ENCODE measurements around the gene UBR1.
"Not testable (repeated sequence)": the region's sequence is repeated elsewhere in the genome, so short reads cannot be mapped to it uniquely, and the experiment has no call there.

UBR1 gene

DNA sequence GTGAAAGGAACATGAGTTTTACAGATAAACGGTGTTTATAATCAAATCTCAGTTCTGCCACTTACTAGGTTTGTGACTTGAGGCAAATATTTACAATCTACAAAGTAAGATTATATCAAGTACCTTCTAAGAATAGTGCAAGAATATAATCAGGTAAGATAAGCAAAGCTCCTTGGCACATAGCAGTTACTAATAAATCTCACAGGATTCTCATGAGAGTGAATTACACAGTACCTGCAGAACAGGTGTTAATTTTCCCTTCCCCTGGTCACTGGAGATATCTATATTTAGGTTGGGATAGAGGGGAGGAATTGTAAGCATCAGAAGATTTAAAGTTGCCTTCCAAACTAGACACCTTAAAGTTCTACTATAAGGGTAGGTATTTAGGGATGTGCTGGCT, 53.0 kb downstream of the UBR1 start:
- no peak for DNase-seq (ENCODE audit: low spot score)

- DNase-seq (ENCODE audit: low spot score) = no peak
Measured at GRCh38 chr15:43048935-43049334, 56.9 kb downstream of the UBR1 start.

- no peak for DNase-seq (ENCODE audit: low spot score)
Measured at GRCh38 chr15:43046484-43046883, 59.4 kb downstream of the UBR1 start.

- no peak for DNase-seq (ENCODE audit: low spot score)
Measured at GRCh38 chr15:43042885-43043284, 63.0 kb downstream of the UBR1 start.

GRCh38 chr15:43041085-43041484, 64.8 kb downstream of the UBR1 start:
- DNase-seq (ENCODE audit: low spot score) = not testable (repeated sequence)

DNA sequence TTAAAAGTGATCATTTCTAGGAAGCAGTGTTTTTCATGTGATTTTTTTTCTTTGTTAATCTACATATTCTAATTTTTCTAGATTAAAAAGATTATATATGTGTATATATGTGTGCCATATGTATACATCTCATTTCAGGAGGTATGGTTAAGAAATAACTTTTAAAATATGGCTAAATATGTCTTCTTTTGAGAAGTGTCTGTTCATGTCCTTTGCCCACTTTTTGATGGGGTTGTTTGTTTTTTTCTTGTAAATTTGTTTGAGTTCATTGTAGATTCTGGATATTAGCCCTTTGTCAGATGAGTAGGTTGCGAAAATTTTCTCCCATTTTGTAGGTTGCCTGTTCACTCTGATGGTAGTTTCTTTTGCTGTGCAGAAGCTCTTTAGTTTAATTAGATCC, 70.6 kb downstream of the UBR1 start:
- not testable (repeated sequence) for DNase-seq (ENCODE audit: low spot score)

- no peak for DNase-seq (ENCODE audit: low spot score)
Measured at GRCh38 chr15:43029476-43029875, 76.4 kb downstream of the UBR1 start.

- DNase-seq (ENCODE audit: low spot score) = no peak
Measured at GRCh38 chr15:43025150-43025549, 80.7 kb downstream of the UBR1 start.

GRCh38 chr15:43014671-43015070, 91.2 kb downstream of the UBR1 start:
- DNase-seq (ENCODE audit: low spot score) = not testable (repeated sequence)

DNA sequence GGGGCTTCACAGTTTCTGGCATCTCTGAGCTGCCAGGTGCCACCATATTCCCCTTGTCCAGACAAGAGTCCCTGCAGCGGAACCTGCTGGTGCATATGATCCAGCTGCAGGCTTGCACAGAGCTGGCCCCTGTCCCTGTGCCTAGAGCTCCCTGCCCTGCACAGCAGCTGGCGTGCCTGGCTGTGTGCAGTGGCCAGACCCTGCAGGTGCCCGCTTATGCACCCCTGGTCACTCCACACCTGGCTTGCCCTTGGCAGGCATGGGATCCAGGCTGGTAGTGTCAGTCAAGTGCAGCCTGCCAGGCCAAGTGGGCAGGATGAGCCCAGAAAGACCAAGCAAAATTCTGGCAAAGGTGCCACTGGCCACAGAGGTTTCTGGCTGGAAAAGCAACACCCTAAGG, 96.6 kb downstream of the UBR1 start:
- no peak for DNase-seq (ENCODE audit: low spot score)

DNA sequence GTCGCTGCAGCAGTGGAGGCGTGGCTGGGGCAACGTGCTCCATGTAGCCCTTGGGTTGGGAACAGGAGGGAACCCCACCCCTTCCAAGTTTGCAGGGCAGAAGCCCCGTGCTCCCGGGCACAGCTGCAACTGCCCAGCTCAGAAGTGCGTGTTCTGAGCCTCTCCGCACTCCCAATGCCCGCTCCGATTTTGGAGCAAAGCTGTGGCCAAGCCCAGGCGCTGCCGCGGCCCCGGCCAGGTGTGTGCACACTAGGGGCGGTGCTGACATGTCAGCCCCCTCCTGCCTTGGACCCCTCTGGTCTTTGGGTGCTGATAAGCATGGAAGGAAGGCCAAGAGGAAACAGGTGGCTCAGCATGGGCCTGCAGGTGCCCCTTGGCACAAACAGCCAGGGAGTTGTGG, 97.7 kb downstream of the UBR1 start:
- no peak for DNase-seq (ENCODE audit: low spot score)

DNA sequence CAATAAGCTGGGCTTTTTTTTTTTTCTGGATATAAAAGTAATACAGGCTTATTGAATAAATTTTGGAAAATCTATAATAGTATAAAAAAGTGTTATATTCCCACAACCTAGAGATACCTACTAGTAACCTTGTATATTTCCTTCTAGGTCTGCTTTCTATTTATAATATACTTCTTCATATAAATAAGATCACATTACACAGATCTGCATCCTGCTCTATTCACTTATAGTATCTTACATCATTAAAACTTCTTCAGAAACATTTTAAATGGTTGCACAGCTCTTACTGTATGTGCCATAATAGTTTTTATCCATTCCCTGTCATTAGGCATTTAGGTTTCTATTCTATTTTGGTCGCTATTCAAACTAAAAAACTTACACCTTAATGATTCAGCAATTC, 98.3 kb downstream of the UBR1 start:
- DNase-seq (ENCODE audit: low spot score) = no peak

DNA sequence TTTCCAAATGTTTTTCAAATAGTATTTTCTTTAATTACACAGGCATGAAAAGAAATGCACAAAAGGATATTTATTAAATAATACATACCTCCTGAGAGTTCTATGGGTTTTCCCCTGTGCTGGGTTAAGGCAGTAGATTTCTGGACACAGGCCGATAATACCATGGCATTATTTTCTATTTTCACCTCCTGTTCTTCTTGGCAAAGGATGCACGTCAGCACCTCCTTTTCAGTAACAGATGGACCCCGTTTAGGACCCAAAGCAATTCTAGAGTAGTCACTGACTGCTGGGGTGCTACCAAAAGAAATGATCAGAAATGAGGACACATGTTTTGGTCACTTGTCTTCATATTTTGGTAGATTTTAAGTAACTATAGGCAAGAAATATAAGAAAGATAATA, 98.8 kb downstream of the UBR1 start:
- no peak for DNase-seq (ENCODE audit: low spot score)

DNA sequence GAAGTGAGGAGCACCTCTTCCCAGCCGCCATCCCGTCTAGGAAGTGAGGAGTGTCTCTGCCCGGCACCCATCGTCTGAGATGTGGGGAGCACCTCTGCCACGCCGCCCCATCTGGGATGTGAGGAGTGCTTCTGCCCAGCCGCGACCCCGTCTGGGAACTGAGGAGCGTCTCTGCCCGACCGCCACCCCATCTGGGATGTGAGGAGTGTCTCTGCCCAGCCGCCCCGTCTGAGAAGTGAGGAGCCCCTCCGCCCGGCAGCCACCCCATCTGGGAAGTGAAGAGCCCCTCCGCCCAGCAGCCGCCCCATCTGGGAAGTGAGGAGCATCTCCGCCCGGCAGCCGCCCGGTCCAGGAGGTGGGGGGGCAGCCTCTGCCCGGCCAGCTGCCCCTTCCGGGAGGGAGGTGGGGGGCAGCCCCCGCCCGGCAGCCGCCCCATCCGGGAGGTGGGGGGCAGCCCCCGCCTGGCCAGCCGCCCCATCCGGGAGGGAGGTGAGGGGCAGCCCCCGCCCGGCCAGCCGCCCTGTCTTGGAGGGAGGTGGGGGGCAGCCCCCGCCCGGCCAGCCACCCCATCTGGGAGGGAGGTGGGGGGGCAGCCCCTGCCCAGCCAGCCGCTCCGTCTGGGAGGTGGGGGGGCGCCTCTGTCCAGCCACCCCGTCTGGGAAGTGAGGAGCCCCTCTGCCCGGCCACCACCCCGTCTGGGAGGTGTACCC, 100.8 kb downstream of the UBR1 start:
- DNase-seq (ENCODE audit: low spot score) = not testable (repeated sequence)

GRCh38 chr15:42999201-42999779, 106.5 kb downstream of the UBR1 start:
- no peak for DNase-seq (ENCODE audit: low spot score)

DNA sequence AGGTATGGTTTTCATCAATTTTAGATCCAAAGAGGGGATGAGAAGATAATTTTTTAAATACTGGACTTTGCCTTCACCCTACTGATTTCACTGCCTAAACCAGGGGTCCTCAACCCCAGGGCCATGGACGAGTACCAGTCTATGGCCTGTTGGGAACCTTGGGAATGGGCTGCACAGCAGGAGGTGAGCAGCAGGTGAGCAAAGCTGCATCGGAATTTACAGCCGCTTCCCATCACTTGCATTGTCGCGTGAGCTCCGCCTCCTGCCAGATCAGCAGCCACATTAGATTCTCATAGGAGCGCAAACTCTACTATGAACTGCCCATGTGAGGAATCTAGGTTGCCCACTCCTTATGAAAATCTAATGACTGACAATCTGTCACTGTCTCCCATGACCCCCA, 109.0 kb downstream of the UBR1 start:
- DNase-seq (ENCODE audit: low spot score) = no peak

- no peak for DNase-seq (ENCODE audit: low spot score)
Measured at GRCh38 chr15:42994546-42994945, 111.3 kb downstream of the UBR1 start.

GRCh38 chr15:42992626-42993025, 113.2 kb downstream of the UBR1 start:
- DNase-seq (ENCODE audit: low spot score) = no peak

DNA sequence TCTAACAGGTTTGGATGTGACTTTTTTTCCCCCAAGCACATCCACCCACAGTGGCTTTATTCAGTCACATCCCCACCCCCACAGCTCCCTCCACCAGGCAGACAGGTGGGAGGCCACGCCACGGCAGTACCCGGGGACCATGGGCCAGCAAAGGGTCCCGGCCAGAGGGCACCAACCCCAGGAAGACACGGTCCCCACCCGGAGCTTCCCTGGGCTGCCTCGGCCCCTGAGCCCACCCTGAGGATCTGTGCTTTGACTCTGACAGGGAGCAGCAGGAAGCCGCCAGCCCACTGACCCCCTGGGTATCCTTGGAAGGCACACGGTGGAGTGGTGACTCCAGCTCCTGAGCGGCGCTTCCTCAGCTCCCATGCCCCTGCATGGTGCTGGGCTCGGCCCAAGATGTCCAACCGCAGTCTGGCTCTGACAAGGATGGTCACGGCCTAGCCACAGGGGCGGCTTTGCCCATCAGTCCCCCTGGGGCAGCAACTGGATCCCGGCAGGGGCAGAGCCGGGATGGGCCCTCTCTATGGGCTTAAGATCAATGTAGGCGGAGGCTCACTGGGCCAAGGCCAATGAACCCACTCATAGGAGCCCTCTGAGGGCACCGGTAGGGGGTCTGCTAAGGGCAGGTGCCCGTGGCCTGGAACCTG, 119.0 kb downstream of the UBR1 start:
- no peak for DNase-seq (ENCODE audit: low spot score)

DNA sequence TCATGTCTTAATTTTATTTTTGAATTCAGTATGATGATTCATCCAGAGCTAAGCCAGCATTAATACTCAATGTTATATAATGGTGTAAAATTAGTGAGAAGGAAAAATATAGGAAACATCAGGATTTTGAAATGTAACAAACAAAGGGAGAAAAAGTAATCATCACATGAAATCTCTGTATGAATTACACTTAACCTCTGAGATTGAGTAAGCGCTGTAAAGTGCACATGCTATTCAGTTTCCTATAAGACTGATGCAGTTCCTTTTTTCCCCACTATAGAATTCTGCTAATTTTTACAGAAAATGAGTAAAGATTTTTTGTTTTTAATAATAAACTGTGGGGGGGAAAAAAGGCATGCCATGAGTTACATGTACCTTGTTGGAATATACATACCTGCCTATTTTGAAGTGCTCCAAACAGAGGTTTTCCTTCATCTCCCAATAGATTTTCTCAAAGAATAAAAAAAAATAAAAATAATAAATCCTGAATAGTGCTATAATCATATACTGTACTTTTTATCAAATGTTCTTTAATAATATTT, 121.3 kb downstream of the UBR1 start:
- no peak for DNase-seq (ENCODE audit: low spot score)

GRCh38 chr15:42979113-42979512, 126.7 kb downstream of the UBR1 start:
- DNase-seq (ENCODE audit: low spot score) = not testable (repeated sequence)

DNA sequence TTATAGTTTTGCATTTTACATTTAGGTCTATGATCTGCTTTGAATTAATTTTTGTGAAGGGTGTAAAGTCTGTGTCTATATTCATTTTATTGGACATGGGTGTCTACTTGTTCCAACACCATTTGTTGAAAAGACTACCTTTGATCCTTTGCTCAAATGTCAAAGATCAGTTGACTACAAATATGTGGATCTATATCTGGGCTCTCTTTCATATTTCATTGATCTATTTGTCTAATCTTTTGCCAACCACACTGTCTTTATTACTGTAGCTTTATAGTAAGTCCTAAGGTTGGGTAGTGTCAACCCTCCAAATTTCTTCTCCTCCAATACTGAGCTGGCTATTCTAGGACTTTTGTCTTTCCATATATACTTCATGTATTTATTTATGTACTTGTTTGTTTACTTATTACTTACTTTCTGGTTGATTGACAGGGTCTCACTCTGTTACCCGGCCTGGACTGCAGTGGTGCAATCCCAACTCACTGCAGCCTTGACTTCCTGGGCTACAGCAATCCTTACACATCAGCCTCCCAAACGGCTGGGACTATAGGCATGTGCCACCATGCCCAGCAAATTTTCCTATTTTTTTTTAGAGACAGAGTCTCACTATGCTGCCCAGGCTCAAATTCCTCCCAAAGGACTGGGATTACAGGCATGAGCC, 131.5 kb downstream of the UBR1 start:
- no peak for DNase-seq (ENCODE audit: low spot score)

- DNase-seq (ENCODE audit: low spot score) = no peak
Measured at GRCh38 chr15:42973114-42973513, 132.7 kb downstream of the UBR1 start.

All from HuH-7 (cell line).